HepG2 (cell line): ENCODE data around the gene PITHD1. TPM values are rescaled to one million over a fixed set of nuclear protein-coding genes. Genes with fewer than 3 reads are reported as not detected.

Experiments
- BRD4 ChIP-seq: sonication (generic); formaldehyde crosslinking; IDR thresholded peaks from 2 replicates; pipeline ENCODE4 v1.4.0; 2020; ENCODE audit warnings: missing genetic modification reagents
- ELF3 ChIP-seq: IDR thresholded peaks from 2 replicates; pipeline ENCODE4 v1.6.1; 2016; ENCODE audit warnings: missing genetic modification reagents, missing compliant biosample characterization
- FOXJ3 ChIP-seq: sonication (generic); formaldehyde crosslinking; IDR thresholded peaks from 2 replicates; pipeline ENCODE4 v1.4.0; 2020; ENCODE audit warnings: missing genetic modification reagents, mild to moderate bottlenecking, borderline replicate concordance
- HDAC6 ChIP-seq: fragments of 200-600 bp; sonication (generic); IDR thresholded peaks from 2 replicates; pipeline ENCODE4 v1.7.0; 2017; ENCODE audit warnings: mild to moderate bottlenecking, antibody characterized with exemption, low read length, low read depth
- JUNB ChIP-seq: sonication (generic); formaldehyde crosslinking; IDR thresholded peaks from 2 replicates; pipeline ENCODE4 v1.8.0; 2022; ENCODE audit warnings: missing genetic modification reagents, mild to moderate bottlenecking, borderline replicate concordance
- NRL ChIP-seq: sonication (generic); formaldehyde crosslinking; IDR thresholded peaks from 2 replicates; pipeline ENCODE4 v1.5.0; 2020; ENCODE audit warnings: missing genetic modification reagents, mild to moderate bottlenecking, moderate library complexity, borderline replicate concordance
- RNF2 ChIP-seq: fragments of 450-650 bp; conservative IDR thresholded peaks from 2 replicates; pipeline ENCODE4 v1.6.1; 2016; ENCODE audit warnings: low read depth
- SATB2 ChIP-seq: sonication (generic); formaldehyde crosslinking; IDR thresholded peaks from 2 replicates; pipeline ENCODE4 v1.5.0; 2020; ENCODE audit warnings: missing genetic modification reagents
- SRF ChIP-seq: IDR thresholded peaks from 2 replicates; pipeline ENCODE4 v1.6.1; 2011; ENCODE audit warnings: mild to moderate bottlenecking, low read depth, low read length, moderate library complexity
- SSRP1 ChIP-seq: IDR thresholded peaks from 2 replicates; pipeline ENCODE4 v1.6.1; 2016; ENCODE audit warnings: control low read depth
- TARDBP ChIP-seq: sonication (generic); formaldehyde crosslinking; IDR thresholded peaks from 2 replicates; pipeline ENCODE4 v1.8.0; 2022; ENCODE audit warnings: mild to moderate bottlenecking, missing genetic modification reagents
- TEAD2 ChIP-seq: sonication (generic); formaldehyde crosslinking; IDR thresholded peaks from 2 replicates; pipeline ENCODE4 v1.9.0; 2021; ENCODE audit warnings: missing genetic modification reagents
- THAP11 ChIP-seq: IDR thresholded peaks from 2 replicates; pipeline ENCODE4 v1.6.1; 2016; ENCODE audit warnings: missing biosample characterization, missing genetic modification reagents
- ZFP41 ChIP-seq: sonication (generic); formaldehyde crosslinking; IDR thresholded peaks from 2 replicates; pipeline ENCODE4 v1.4.0; 2020; ENCODE audit warnings: mild to moderate bottlenecking, missing genetic modification reagents, borderline replicate concordance
- ZNF230 ChIP-seq: sonication (generic); formaldehyde crosslinking; IDR thresholded peaks from 2 replicates; pipeline ENCODE4 v1.4.0; 2020; ENCODE audit warnings: mild to moderate bottlenecking, missing genetic modification reagents
- ZNF235 ChIP-seq: sonication (generic); formaldehyde crosslinking; IDR thresholded peaks from 2 replicates; pipeline ENCODE4 v1.8.1; 2023; ENCODE audit warnings: mild to moderate bottlenecking, missing genetic modification reagents, borderline replicate concordance
- ZNF546 ChIP-seq: sonication (generic); formaldehyde crosslinking; conservative IDR thresholded peaks from 2 replicates; pipeline ENCODE4 v1.8.1; 2023; ENCODE audit warnings: mild to moderate bottlenecking, missing genetic modification reagents
- ZNF749 ChIP-seq: sonication (generic); formaldehyde crosslinking; IDR thresholded peaks from 2 replicates; pipeline ENCODE4 v1.8.0; 2022; ENCODE audit warnings: mild to moderate bottlenecking, missing genetic modification reagents, moderate library complexity, borderline replicate concordance
- ZNF850 ChIP-seq: sonication (generic); formaldehyde crosslinking; conservative IDR thresholded peaks from 2 replicates; pipeline ENCODE4 v1.9.0; 2021; ENCODE audit warnings: mild to moderate bottlenecking, missing genetic modification reagents
- polyA plus RNA-seq, 8 experiments: library from polyadenylated mRNA; depleted of rRNA in 3 of 8; stranded (reverse) in 7 of 8; unstranded in 1 of 8; fragments of >200 nt; fragmentation: Illumina TruSeq in 4 of 8; extraction: Trizol in 4 of 8; gene quantifications; 2 replicates each; pipeline versions ENCODE4 v1.2.1 to v1.2.3, GENCODE V29; 2011 to 2016; ENCODE audit warnings: low read depth in 4 of 8, missing spikeins in 1 of 8, mixed read lengths in 1 of 8; ENCODE audit not compliant: insufficient read depth in 1 of 8
- total RNA-seq, 5 experiments: library from RNA; depleted of rRNA; stranded (reverse); fragments of >200 nt; fragmentation: Illumina TruSeq; extraction: Trizol; gene quantifications; 2 replicates each; pipeline ENCODE4 v1.2.3, GENCODE V29; 2016; ENCODE audit warnings: low read depth in 1 of 5
- TF ChIP-seq, protein P1 (sequence below): sonication (generic); formaldehyde crosslinking; IDR thresholded peaks from 2 replicates; pipeline ENCODE4 v1.5.1; 2020; ENCODE audit warnings: missing genetic modification reagents, mild to moderate bottlenecking, borderline replicate concordance
- TF ChIP-seq, protein P2 (sequence below): sonication (generic); formaldehyde crosslinking; IDR thresholded peaks from 2 replicates; pipeline ENCODE4 v1.4.0; 2020; ENCODE audit warnings: missing genetic modification reagents
- TF ChIP-seq, protein P3 (sequence below): sonication (generic); formaldehyde crosslinking; IDR thresholded peaks from 2 replicates; pipeline ENCODE4 v1.5.1; 2020; ENCODE audit warnings: mild to moderate bottlenecking, missing genetic modification reagents, moderate library complexity
- TF ChIP-seq, protein P4 (sequence below): sonication (generic); formaldehyde crosslinking; conservative IDR thresholded peaks from 2 replicates; pipeline ENCODE4 v1.4.0; 2020; ENCODE audit warnings: missing genetic modification reagents

Gene PITHD1
- total and polyA plus RNA-seq, 2 of the 13 experiments (the other 11 are each of a cell fraction or from before 2014, with no cell fraction given): 28.0 to 37.3 TPM

DNA sequence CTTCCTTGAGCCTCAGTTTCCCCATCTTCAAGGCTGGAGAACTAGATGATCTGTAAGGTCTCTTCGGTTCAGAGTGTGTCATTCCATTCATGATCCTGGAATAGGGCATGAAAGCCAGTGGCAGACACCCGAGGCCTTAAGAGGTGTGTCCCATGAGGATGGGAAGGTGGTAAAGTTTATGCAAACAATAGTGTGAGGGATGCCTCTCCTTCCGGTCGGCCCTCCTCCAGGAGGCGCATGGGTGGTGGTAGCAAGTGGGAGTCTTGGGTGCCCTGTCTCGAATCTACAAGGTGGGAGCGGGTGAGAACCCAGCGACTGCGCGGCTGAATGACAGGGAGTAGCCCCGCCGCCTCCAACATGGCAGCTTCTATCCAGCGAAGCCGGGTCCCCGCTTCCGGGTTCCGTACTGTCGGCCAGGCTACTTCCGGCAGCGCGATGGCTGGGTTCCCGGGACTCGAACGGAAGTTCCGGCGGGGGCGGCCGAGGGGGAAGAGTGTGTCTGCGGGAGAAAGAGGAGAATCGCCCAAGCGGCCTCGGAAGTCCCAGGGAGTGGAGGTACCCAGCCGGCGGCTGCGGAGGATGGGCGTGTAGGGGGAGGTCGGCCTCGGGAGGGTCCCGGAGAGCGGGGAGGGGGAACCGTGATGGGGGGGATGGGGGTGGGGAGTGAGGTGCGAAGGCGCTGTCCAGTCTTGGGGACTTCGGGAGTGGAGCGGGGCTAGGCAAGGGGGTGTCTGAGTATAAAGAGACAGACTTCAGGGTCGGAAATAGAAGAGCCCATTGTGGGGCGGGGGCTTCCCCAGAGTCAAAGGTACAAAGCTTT lies 12.7 kb downstream of the PITHD1 start, which contains the start of gene LYPLA2 (continued):
- TF ChIP-seq, protein P1, sequence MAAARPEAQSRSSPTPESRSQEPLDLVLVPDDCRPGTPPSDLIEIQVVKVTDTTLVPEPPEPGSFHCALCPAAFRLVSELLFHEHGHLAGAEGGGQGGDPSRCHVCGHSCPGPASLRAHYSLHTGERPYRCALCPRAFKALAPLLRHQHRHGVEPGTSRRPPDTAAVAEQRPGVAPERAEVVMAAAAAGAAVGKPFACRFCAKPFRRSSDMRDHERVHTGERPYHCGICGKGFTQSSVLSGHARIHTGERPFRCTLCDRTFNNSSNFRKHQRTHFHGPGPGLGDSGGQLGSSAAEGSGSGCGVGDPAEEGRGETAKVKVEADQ: no peak
- TF ChIP-seq SRF (no peak), ZNF749 (CRISPR knock-in tag) (no peak), ZNF230 (CRISPR knock-in tag) (no peak), SATB2 (CRISPR knock-in tag) (no peak), SSRP1 (CRISPR knock-in tag) (no peak), HDAC6 (no peak), ZNF850 (no peak), JUNB (no peak), ZNF546 (CRISPR knock-in tag) (no peak), ZNF235 (no peak), ELF3 (CRISPR knock-in tag) (peak; percentile 80), BRD4 (CRISPR knock-in tag) (no peak), NRL (CRISPR knock-in tag) (no peak), ZFP41 (CRISPR knock-in tag) (no peak), THAP11 (CRISPR knock-in tag) (peak; percentile 88), TARDBP (CRISPR knock-in tag) (no peak), TEAD2 (CRISPR knock-in tag) (no peak), FOXJ3 (CRISPR knock-in tag) (no peak), RNF2 (no peak)
- TF ChIP-seq, protein P2, sequence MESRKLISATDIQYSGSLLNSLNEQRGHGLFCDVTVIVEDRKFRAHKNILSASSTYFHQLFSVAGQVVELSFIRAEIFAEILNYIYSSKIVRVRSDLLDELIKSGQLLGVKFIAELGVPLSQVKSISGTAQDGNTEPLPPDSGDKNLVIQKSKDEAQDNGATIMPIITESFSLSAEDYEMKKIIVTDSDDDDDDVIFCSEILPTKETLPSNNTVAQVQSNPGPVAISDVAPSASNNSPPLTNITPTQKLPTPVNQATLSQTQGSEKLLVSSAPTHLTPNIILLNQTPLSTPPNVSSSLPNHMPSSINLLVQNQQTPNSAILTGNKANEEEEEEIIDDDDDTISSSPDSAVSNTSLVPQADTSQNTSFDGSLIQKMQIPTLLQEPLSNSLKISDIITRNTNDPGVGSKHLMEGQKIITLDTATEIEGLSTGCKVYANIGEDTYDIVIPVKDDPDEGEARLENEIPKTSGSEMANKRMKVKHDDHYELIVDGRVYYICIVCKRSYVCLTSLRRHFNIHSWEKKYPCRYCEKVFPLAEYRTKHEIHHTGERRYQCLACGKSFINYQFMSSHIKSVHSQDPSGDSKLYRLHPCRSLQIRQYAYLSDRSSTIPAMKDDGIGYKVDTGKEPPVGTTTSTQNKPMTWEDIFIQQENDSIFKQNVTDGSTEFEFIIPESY: peak; percentile 8; the same call in 1 of the 2 replicates
- TF ChIP-seq, protein P3, sequence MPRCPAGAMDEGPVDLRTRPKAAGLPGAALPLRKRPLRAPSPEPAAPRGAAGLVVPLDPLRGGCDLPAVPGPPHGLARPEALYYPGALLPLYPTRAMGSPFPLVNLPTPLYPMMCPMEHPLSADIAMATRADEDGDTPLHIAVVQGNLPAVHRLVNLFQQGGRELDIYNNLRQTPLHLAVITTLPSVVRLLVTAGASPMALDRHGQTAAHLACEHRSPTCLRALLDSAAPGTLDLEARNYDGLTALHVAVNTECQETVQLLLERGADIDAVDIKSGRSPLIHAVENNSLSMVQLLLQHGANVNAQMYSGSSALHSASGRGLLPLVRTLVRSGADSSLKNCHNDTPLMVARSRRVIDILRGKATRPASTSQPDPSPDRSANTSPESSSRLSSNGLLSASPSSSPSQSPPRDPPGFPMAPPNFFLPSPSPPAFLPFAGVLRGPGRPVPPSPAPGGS (CRISPR knock-in tag): no peak
- TF ChIP-seq, protein P4, sequence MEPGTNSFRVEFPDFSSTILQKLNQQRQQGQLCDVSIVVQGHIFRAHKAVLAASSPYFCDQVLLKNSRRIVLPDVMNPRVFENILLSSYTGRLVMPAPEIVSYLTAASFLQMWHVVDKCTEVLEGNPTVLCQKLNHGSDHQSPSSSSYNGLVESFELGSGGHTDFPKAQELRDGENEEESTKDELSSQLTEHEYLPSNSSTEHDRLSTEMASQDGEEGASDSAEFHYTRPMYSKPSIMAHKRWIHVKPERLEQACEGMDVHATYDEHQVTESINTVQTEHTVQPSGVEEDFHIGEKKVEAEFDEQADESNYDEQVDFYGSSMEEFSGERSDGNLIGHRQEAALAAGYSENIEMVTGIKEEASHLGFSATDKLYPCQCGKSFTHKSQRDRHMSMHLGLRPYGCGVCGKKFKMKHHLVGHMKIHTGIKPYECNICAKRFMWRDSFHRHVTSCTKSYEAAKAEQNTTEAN (CRISPR knock-in tag): no peak
